ENCODE measurements around the gene HNRNPA0.

GRCh38 chr5:137791387-137791786, 37.2 kb upstream of the HNRNPA0 start:
- TF ChIP-seq GATA3 (IDR thresholded peaks at IDR 0.05; ENCODE audit: low read depth, low read length) (no peak), GATA2 (IDR thresholded peaks at IDR 0.05; ENCODE audit: low read depth, low read length) (no peak)

Measured in SH-SY5Y (cell line).